ENCODE measurements around the gene NLGN1. TPM values are rescaled to one million over a fixed set of nuclear protein-coding genes. Genes with fewer than 3 reads are reported as not detected.

The NLGN1 gene
- total and polyA plus RNA-seq, 8 donors: 3.1 to 11.9 (median 8.0) TPM

GRCh38 chr3:174158674-174159073 lies 761.1 kb downstream of the NLGN1 start:
- Histone ChIP-seq H3K9me3 (peaks cover 0 to 8% of the 10 kb centered on the region in 2 donors), H3K4me3 (no peak overlapping the region), H3K27me3 (no peaks in the 10 kb centered on the region), H3K36me3 (no peaks in the 10 kb centered on the region), H3K4me1 (no peaks in the 10 kb centered on the region), H3K27ac (no peak overlapping the region)
- ATAC-seq (no peak), DNase-seq (no peak)
- TF ChIP-seq CTCF (IDR thresholded peaks at IDR 0.05): no peak
- intact Hi-C loops (cut with DNase I): no loop called here

GRCh38 chr3:174159604-174160003 lies 762.1 kb downstream of the NLGN1 start:
- intact Hi-C loops (cut with DNase I): no loop called here
- DNase-seq: no peak

GRCh38 chr3:174162550-174162949 lies 765.0 kb downstream of the NLGN1 start:
- no peak for DNase-seq
- Histone ChIP-seq H3K4me3 (no peak overlapping the region), H3K27ac (no peak overlapping the region), H3K27me3 (no peaks in the 10 kb centered on the region), H3K9me3 (peaks cover 0 to 22% of the 10 kb centered on the region in 2 donors), H3K4me1 (no peaks in the 10 kb centered on the region), H3K36me3 (no peaks in the 10 kb centered on the region)
- TF ChIP-seq CTCF (IDR thresholded peaks at IDR 0.05): no peak
- no peak for ATAC-seq
- intact Hi-C loops (cut with DNase I): no loop called here

More at GRCh38 chr3:174159604-174160003, 762.1 kb downstream of the NLGN1 start:
- no peaks in the 10 kb centered on the region for H3K36me3 ChIP-seq
- H3K4me1 ChIP-seq: no peaks in the 10 kb centered on the region
- H3K9me3 ChIP-seq: peaks cover 0 to 16% of the 10 kb centered on the region in 2 donors
- no peak overlapping the region for H3K27ac ChIP-seq
- H3K27me3 ChIP-seq: no peaks in the 10 kb centered on the region
- no peak for ATAC-seq
- no peak for TF ChIP-seq CTCF (IDR thresholded peaks at IDR 0.05)
- no peak overlapping the region for H3K4me3 ChIP-seq

GRCh38 chr3:174168026-174168425 lies 770.5 kb downstream of the NLGN1 start:
- ATAC-seq (no peak), DNase-seq (no peak)
- intact Hi-C loops (cut with DNase I): no loop called here
- H3K27ac ChIP-seq: no peak overlapping the region
- TF ChIP-seq CTCF (IDR thresholded peaks at IDR 0.05): no peak
- H3K36me3 ChIP-seq: no peaks in the 10 kb centered on the region
- H3K9me3 ChIP-seq: peaks cover 0 to 27% of the 10 kb centered on the region in 2 donors
- no peaks in the 10 kb centered on the region for H3K4me1 ChIP-seq
- H3K4me3 ChIP-seq: no peak overlapping the region
- H3K27me3 ChIP-seq: no peaks in the 10 kb centered on the region

- no peak for ATAC-seq
Observed at GRCh38 chr3:174168538-174169254, 771.2 kb downstream of the NLGN1 start.

More at GRCh38 chr3:174168538-174169254, 771.2 kb downstream of the NLGN1 start:
- Histone ChIP-seq H3K4me3 (no peak overlapping the region), H3K4me1 (no peaks in the 10 kb centered on the region), H3K36me3 (no peaks in the 10 kb centered on the region), H3K9me3 (peaks cover 0 to 21% of the 10 kb centered on the region in 2 donors), H3K27me3 (no peaks in the 10 kb centered on the region), H3K27ac (no peak overlapping the region)
- DNase-seq: no peak
- no peak for TF ChIP-seq CTCF (IDR thresholded peaks at IDR 0.05)
- intact Hi-C loops (cut with DNase I): no loop called here
